ENCODE data around the gene LIN54. TPM values are rescaled to one million over a fixed set of nuclear protein-coding genes. Genes with fewer than 3 reads are reported as not detected.
A peak's percentile ranks its signal among the peaks of the same experiment; 100 is the strongest.
"Not testable (repeated sequence)": the region's sequence is repeated elsewhere in the genome, so short reads cannot be mapped to it uniquely, and the experiment has no call there.

The LIN54 gene
- total and polyA plus RNA-seq, 9 of the 15 experiments (the other 6 are each of a cell fraction or from before 2014, with no cell fraction given), result 2.2 to 22.5 (median 15.8) TPM

DNA sequence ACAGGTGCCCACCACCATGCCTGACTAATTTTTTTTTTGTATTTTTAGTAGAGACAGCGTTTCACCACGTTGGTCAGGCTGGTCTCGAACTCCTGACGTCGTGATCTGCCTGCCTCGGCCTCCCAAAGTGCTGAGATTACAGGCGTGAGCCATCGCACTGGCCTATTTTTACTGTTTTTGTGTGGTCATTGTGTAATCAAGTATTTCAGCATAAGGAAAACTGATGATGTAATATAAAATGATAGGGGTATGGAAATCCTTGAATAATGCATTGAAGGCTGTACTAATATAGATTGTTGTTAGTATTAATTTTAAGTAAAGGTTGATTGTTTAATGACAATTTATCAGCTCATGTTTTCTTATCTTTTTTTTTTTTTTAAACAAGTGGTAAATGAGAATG, 38.2 kb upstream of the LIN54 start:
- 93% methylated on average over 8 of the region's 8 CpGs for WGBS (ENCODE audit: insufficient coverage, low coverage, missing lambda C conversion rate)
- intact Hi-C loops (cut with micrococcal nuclease); BruUV-seq (replicated peaks); ATAC-seq; H3K9ac ChIP-seq (ENCODE audit: insufficient read depth in 1 of 2, low read depth in 2 of 2, low read length in 2 of 2); H2AFZ ChIP-seq (ENCODE audit: low read depth, low read length); H3K4me1 ChIP-seq (replicated peaks in 1 of 2; ENCODE audit: control insufficient read depth in 2 of 2, insufficient read depth in 2 of 2, low read length in 2 of 2); FAIRE-seq; DNase-seq (ENCODE audit: extremely low read depth in 1 of 4, low spot score in 3 of 4); H3K9me1 ChIP-seq (ENCODE audit: control insufficient read depth, insufficient read depth, low read length); CTCF ChIA-PET (ENCODE audit: low intra/inter-chr PET ratio); POLR2A ChIA-PET; in situ Hi-C loops (cut with MboI); H3K4me2 ChIP-seq (ENCODE audit: insufficient read depth, low read length); H3K9me3 ChIP-seq (replicated peaks; ENCODE audit: control insufficient read depth, insufficient read depth, low read depth, low read length); H4K20me1 ChIP-seq (replicated peaks; ENCODE audit: control insufficient read depth, insufficient read depth, low read length); H3K27ac ChIP-seq (ENCODE audit: extremely low read depth, low read depth, low read length); H3K4me3 ChIP-seq; H3K27me3 ChIP-seq (ENCODE audit: control insufficient read depth in 2 of 2, insufficient read depth in 2 of 2, low read length in 2 of 2); TF ChIP-seq CEBPG (CRISPR knock-in tag; IDR thresholded peaks at IDR 0.05): not testable (repeated sequence)
- TF ChIP-seq, protein P1, sequence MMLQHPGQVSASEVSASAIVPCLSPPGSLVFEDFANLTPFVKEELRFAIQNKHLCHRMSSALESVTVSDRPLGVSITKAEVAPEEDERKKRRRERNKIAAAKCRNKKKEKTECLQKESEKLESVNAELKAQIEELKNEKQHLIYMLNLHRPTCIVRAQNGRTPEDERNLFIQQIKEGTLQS (IDR thresholded peaks at IDR 0.05), result peak; percentile 67
- TF ChIP-seq, protein P1 (CRISPR knock-in tag; conservative IDR thresholded peaks at IDR 0.05), result not testable (repeated sequence)
- peak; percentile 31 to 52; a peak in 2 of 4 replicates for TF ChIP-seq CEBPG (tag; conservative IDR thresholded peaks at IDR 0.05 in 1 of 2, IDR thresholded peaks at IDR 0.05 in 1 of 2)
- TF ChIP-seq CEBPB (tag; IDR thresholded peaks at IDR 0.05), result peak; percentile 40; the same call in 1 of the 2 replicates
- Histone ChIP-seq H3K36me3 (ENCODE audit: control insufficient read depth, insufficient read depth, low read length) (peaks cover 56% of the 10 kb centered on the region; the same call in 2 of the 3 replicates), H3K79me2 (ENCODE audit: control insufficient read depth, insufficient read depth, low read length) (peaks cover 13% of the 10 kb centered on the region; the same call in 1 of the 3 replicates)
